ENCODE data around the gene STAG2. TPM values are rescaled to one million over a fixed set of nuclear protein-coding genes. Genes with fewer than 3 reads are reported as not detected.

The STAG2 gene
- total RNA-seq, 4 donors from 2014 or later, result 39.3 to 65.6 (median 55.5) TPM

DNA sequence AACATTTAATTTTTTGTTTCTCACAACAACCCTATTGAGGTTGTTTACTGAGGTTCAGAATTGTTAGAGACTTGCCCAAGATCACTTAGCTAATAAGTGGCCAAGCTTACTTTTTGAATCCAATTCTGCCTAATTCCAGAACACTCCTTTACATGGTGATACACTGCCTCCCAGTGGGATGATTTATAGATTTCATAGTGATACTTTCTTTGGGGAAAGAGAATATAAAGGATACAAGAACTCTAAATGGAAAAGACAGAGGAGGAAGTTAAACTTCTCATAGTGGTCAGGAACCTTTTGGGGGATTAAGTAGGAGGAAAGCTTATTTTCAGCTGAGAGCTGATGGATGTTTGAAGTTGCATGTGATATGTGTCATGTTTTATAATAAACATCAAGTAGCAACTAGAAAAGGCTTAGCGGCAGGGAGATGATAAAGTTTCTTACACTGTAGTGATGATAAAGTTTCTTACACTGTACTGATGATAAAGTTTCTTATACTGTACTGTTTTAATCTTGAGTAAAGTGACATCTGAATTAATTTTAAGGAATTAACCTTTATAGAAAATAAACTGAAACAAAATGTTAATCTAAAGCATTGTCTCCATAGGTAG is 15.3 kb downstream of the STAG2 start:
- Histone ChIP-seq H3K27me3 (no peaks in the 10 kb centered on the region), H3K4me1 (peaks cover 27 to 41% of the 10 kb centered on the region in 2 donors), H3K4me3 (no peak overlapping the region), H3K27ac (peak overlapping the region; percentile 34 to 64 (median 51)), H3K36me3 (no peaks in the 10 kb centered on the region), H3K9me3 (no peaks in the 10 kb centered on the region)
- DNase-seq (no peak), ATAC-seq (peak; percentile 74 to 77)
- in situ Hi-C loops (cut with MboI; ENCODE audit: low sequenced_read_pairs in 4 of 4) (no loop called here), intact Hi-C loops (cut with DNase I; ENCODE audit: low total_unique reads) (loop anchor here (1.0 to 5.0 kb wide), 2 partner anchors 17 to 145 kb away; no protein-coding TSS in a partner anchor)
- no peak for TF ChIP-seq POLR2A (IDR thresholded peaks at IDR 0.05)
- TF ChIP-seq, protein P1, sequence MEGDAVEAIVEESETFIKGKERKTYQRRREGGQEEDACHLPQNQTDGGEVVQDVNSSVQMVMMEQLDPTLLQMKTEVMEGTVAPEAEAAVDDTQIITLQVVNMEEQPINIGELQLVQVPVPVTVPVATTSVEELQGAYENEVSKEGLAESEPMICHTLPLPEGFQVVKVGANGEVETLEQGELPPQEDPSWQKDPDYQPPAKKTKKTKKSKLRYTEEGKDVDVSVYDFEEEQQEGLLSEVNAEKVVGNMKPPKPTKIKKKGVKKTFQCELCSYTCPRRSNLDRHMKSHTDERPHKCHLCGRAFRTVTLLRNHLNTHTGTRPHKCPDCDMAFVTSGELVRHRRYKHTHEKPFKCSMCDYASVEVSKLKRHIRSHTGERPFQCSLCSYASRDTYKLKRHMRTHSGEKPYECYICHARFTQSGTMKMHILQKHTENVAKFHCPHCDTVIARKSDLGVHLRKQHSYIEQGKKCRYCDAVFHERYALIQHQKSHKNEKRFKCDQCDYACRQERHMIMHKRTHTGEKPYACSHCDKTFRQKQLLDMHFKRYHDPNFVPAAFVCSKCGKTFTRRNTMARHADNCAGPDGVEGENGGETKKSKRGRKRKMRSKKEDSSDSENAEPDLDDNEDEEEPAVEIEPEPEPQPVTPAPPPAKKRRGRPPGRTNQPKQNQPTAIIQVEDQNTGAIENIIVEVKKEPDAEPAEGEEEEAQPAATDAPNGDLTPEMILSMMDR (IDR thresholded peaks at IDR 0.05 in 4 of 5, conservative IDR thresholded peaks at IDR 0.05 in 1 of 5), result peak in 4 of 5 experiments; percentile 5 to 36 (median 28)

GRCh38 chrX:123983240-123983639 is 21.7 kb downstream of the STAG2 start:
- Histone ChIP-seq H3K4me1 (peaks cover 25 to 44% of the 10 kb centered on the region in 2 donors), H3K4me3 (peak overlapping the region in 2 of 4 donors; percentile 4 to 11), H3K36me3 (no peaks in the 10 kb centered on the region), H3K9me3 (no peaks in the 10 kb centered on the region), H3K27me3 (no peaks in the 10 kb centered on the region), H3K27ac (peak overlapping the region; percentile 46 to 68 (median 57))
- in situ Hi-C loops (cut with MboI; ENCODE audit: low sequenced_read_pairs in 4 of 4), result no loop called here
- DNase-seq (no peak), ATAC-seq (peak; percentile 33 to 44)
- intact Hi-C loops (cut with DNase I; ENCODE audit: low total_unique reads), result no loop called here
- TF ChIP-seq POLR2A (IDR thresholded peaks at IDR 0.05), result no peak
- TF ChIP-seq, protein P1 (IDR thresholded peaks at IDR 0.05 in 4 of 5, conservative IDR thresholded peaks at IDR 0.05 in 1 of 5), result no peak

- ATAC-seq (no peak), DNase-seq (no peak)
- Histone ChIP-seq H3K27me3 (no peaks in the 10 kb centered on the region), H3K4me1 (peaks cover 9 to 26% of the 10 kb centered on the region in 2 donors), H3K9me3 (no peaks in the 10 kb centered on the region), H3K36me3 (no peaks in the 10 kb centered on the region), H3K4me3 (no peak overlapping the region), H3K27ac (no peak overlapping the region)
- in situ Hi-C loops (cut with MboI; ENCODE audit: low sequenced_read_pairs in 4 of 4), result no loop called here
- intact Hi-C loops (cut with DNase I; ENCODE audit: low total_unique reads), result no loop called here
- TF ChIP-seq POLR2A (IDR thresholded peaks at IDR 0.05), result no peak
- TF ChIP-seq, protein P1 (IDR thresholded peaks at IDR 0.05 in 4 of 5, conservative IDR thresholded peaks at IDR 0.05 in 1 of 5), result no peak
Measured at GRCh38 chrX:123986377-123986776, 24.9 kb downstream of the STAG2 start.

GRCh38 chrX:123988423-123989111 is 27.1 kb downstream of the STAG2 start:
- H3K36me3 ChIP-seq, result no peaks in the 10 kb centered on the region
- H3K27me3 ChIP-seq, result no peaks in the 10 kb centered on the region
- in situ Hi-C loops (cut with MboI; ENCODE audit: low sequenced_read_pairs in 4 of 4) (no loop called here), intact Hi-C loops (cut with DNase I; ENCODE audit: low total_unique reads) (no loop called here)
- DNase-seq (no peak), ATAC-seq (no peak)
- H3K4me3 ChIP-seq, result no peak overlapping the region
- no peaks in the 10 kb centered on the region for H3K9me3 ChIP-seq
- peak overlapping the region in 1 of 4 donors; percentile 22 for H3K27ac ChIP-seq
- H3K4me1 ChIP-seq, result peaks cover 9 to 16% of the 10 kb centered on the region in 2 donors
- no peak for TF ChIP-seq POLR2A (IDR thresholded peaks at IDR 0.05)
- TF ChIP-seq, protein P1 (IDR thresholded peaks at IDR 0.05 in 4 of 5, conservative IDR thresholded peaks at IDR 0.05 in 1 of 5), result no peak

Data from gastrocnemius medialis (tissue), 4 donors.